ENCODE data around the gene SRCAP. TPM values are rescaled to one million over a fixed set of nuclear protein-coding genes. Genes with fewer than 3 reads are reported as not detected.

The SRCAP gene
- polyA plus RNA-seq, 1 of the 3 experiments (the other 2 are of a cell fraction), result 5.6 TPM

DNA sequence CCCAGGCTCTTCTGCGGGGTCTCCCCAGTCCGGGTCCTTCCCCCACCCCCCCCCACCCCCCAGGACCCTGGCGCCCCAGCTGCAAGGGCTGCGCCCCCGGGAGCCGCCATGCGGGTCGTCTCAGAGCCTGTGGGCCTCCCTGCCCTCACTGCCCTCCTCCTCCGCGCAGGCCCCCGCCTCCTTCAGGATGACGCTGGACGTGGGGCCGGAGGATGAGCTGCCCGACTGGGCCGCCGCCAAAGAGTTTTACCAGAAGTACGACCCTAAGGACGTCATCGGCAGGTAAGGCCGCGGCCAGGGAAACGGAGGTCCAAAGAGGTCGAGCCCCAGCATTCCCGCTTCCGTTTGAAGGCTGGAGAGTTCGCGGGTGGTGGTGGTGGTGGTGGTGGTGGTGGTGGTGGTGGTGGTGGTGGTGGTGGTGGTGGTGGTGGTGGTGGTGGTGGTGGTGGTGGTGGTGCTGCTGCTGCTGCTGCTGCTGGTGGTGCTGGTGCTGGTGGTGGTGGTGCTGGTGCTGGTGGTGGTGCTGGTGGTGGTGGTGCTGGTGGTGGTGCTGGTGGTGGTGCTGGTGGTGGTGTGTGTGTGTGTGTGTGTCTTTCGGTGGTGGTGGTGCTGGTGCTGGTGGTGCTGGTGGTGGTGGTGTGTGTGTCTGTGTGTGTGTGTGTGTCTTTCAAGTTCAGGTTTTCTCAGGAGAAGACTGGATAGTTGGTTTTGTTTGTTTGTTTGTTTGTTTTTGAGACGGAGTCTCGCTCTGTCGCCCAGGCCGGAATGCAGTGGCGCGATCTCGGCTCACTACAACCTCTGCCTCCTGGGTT is 49.9 kb downstream of the SRCAP start:
- Histone ChIP-seq H3F3A (replicated peaks; ENCODE audit: insufficient read depth) (peaks cover 19% of the 10 kb centered on the region), H2AFZ (ENCODE audit: low read depth) (no peak overlapping the region), H3K4me3 (ENCODE audit: low read depth in 2 of 2, low read length in 1 of 2) (peak overlapping the region; percentile 69 to 74), H3K4me2 (peak overlapping the region; percentile 73; the same call in 1 of the 2 replicates), H3K4me1 (ENCODE audit: control insufficient read depth in 1 of 2, insufficient read depth in 2 of 2, low read depth in 1 of 2, low read length in 1 of 2) (peaks cover 5 to 8% of the 10 kb centered on the region in 2 experiments; a peak in 2 of 4 replicates), H3K79me2 (ENCODE audit: insufficient read depth) (peaks cover 21% of the 10 kb centered on the region), H3K36me3 (replicated peaks in 1 of 2; ENCODE audit: control insufficient read depth in 1 of 2, insufficient read depth in 2 of 2, low read length in 1 of 2) (peaks cover 12 to 36% of the 10 kb centered on the region in 2 experiments), H3K27ac (ENCODE audit: low read depth in 2 of 2, low read length in 1 of 2) (peak overlapping the region in 1 of 2 experiments; percentile 76; a peak in 2 of 4 replicates), H3K9me2 (no peaks in the 10 kb centered on the region), H3K9ac (peak overlapping the region; percentile 61; the same call in 1 of the 2 replicates), H3K27me3 (ENCODE audit: insufficient read depth) (no peaks in the 10 kb centered on the region), H3K9me3 (no peaks in the 10 kb centered on the region), H4K20me1 (ENCODE audit: insufficient read depth) (no peaks in the 10 kb centered on the region)
- TF ChIP-seq, protein P1, sequence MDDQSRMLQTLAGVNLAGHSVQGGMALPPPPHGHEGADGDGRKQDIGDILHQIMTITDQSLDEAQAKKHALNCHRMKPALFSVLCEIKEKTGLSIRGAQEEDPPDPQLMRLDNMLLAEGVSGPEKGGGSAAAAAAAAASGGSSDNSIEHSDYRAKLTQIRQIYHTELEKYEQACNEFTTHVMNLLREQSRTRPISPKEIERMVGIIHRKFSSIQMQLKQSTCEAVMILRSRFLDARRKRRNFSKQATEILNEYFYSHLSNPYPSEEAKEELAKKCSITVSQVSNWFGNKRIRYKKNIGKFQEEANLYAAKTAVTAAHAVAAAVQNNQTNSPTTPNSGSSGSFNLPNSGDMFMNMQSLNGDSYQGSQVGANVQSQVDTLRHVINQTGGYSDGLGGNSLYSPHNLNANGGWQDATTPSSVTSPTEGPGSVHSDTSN (IDR thresholded peaks at IDR 0.05), result no peak
- TF ChIP-seq, protein P2, sequence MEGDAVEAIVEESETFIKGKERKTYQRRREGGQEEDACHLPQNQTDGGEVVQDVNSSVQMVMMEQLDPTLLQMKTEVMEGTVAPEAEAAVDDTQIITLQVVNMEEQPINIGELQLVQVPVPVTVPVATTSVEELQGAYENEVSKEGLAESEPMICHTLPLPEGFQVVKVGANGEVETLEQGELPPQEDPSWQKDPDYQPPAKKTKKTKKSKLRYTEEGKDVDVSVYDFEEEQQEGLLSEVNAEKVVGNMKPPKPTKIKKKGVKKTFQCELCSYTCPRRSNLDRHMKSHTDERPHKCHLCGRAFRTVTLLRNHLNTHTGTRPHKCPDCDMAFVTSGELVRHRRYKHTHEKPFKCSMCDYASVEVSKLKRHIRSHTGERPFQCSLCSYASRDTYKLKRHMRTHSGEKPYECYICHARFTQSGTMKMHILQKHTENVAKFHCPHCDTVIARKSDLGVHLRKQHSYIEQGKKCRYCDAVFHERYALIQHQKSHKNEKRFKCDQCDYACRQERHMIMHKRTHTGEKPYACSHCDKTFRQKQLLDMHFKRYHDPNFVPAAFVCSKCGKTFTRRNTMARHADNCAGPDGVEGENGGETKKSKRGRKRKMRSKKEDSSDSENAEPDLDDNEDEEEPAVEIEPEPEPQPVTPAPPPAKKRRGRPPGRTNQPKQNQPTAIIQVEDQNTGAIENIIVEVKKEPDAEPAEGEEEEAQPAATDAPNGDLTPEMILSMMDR (IDR thresholded peaks at IDR 0.05), result no peak
- TF ChIP-seq RFX5 (IDR thresholded peaks at IDR 0.05; ENCODE audit: low read length), result no peak
- POLR2A ChIA-PET, result interaction anchor here (0.6 to 2.1 kb wide), 13 partner anchors 11 to 126 kb away, joined by 3 to 10 read pairs (median 5); partner anchors contain the start of genes FBRS and SRCAP
- 18% methylated on average over 33 of the region's 36 CpGs for WGBS (ENCODE audit: low lambda C conversion rate)
- CTCF ChIA-PET, result interaction anchor here (1.2 kb wide), 1 partner anchor 193 kb away, joined by 6 read pairs; no protein-coding TSS in a partner anchor
- DNase-seq, result peak; percentile 80

DNA sequence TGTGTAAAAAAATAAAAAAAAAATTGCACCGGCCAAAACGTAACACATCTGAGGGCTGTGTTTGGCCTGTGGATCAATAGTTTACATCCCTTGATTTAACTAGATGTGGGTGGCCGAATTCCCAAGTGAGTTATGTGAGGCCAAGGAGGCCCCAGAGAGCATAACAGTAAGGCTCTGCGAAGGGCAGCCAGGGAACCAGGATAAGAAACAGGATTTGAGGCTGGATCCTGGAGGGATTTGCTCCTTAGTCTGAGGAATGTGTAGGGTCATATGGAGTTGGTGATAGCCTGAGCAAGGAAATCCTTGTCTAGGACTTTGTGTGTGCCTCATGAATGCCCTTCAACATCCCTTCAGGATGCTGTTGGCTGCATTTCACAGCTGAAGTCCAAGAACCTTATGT is 51.2 kb downstream of the SRCAP start:
- H3K4me3 ChIP-seq (ENCODE audit: low read depth in 2 of 2, low read length in 1 of 2), result no peak overlapping the region
- H2AFZ ChIP-seq (ENCODE audit: low read depth), result no peak overlapping the region
- H3F3A ChIP-seq (replicated peaks; ENCODE audit: insufficient read depth), result peaks cover 9% of the 10 kb centered on the region
- no peaks in the 10 kb centered on the region for H3K9me2 ChIP-seq
- ChIA-PET POLR2A (interaction anchor here (0.6 kb wide), 1 partner anchor 12 kb away, joined by 3 read pairs; no protein-coding TSS in a partner anchor), CTCF (interaction anchor here (1.0 to 1.4 kb wide), 2 partner anchors 10 to 56 kb away, joined by 3 read pairs; no protein-coding TSS in a partner anchor)
- peaks cover 21% of the 10 kb centered on the region for H3K79me2 ChIP-seq (ENCODE audit: insufficient read depth)
- peaks cover 13 to 28% of the 10 kb centered on the region in 2 experiments for H3K36me3 ChIP-seq (replicated peaks in 1 of 2; ENCODE audit: control insufficient read depth in 1 of 2, insufficient read depth in 2 of 2, low read length in 1 of 2)
- peaks cover 5 to 8% of the 10 kb centered on the region in 2 experiments; a peak in 2 of 4 replicates for H3K4me1 ChIP-seq (ENCODE audit: control insufficient read depth in 1 of 2, insufficient read depth in 2 of 2, low read depth in 1 of 2, low read length in 1 of 2)
- H3K4me2 ChIP-seq, result no peak overlapping the region
- DNase-seq, result no peak
- H3K27me3 ChIP-seq (ENCODE audit: insufficient read depth), result no peaks in the 10 kb centered on the region
- TF ChIP-seq TCF12 (IDR thresholded peaks at IDR 0.05) (no peak), GABPA (IDR thresholded peaks at IDR 0.05; ENCODE audit: low read depth) (no peak), TEAD4 (IDR thresholded peaks at IDR 0.05; ENCODE audit: borderline replicate concordance, insufficient read depth) (no peak), RFX5 (IDR thresholded peaks at IDR 0.05; ENCODE audit: low read length) (no peak)
- TF ChIP-seq, protein P3, sequence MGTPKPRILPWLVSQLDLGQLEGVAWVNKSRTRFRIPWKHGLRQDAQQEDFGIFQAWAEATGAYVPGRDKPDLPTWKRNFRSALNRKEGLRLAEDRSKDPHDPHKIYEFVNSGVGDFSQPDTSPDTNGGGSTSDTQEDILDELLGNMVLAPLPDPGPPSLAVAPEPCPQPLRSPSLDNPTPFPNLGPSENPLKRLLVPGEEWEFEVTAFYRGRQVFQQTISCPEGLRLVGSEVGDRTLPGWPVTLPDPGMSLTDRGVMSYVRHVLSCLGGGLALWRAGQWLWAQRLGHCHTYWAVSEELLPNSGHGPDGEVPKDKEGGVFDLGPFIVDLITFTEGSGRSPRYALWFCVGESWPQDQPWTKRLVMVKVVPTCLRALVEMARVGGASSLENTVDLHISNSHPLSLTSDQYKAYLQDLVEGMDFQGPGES (IDR thresholded peaks at IDR 0.05; ENCODE audit: low read depth, low read length), result no peak
- WGBS (ENCODE audit: low lambda C conversion rate), result 97% methylated on average over 4 of the region's 4 CpGs
- no peak overlapping the region for H3K27ac ChIP-seq (ENCODE audit: low read depth in 2 of 2, low read length in 1 of 2)
- no peaks in the 10 kb centered on the region for H4K20me1 ChIP-seq (ENCODE audit: insufficient read depth)
- no peaks in the 10 kb centered on the region for H3K9me3 ChIP-seq
- no peak overlapping the region for H3K9ac ChIP-seq
